K562 (cell line): Measurements from ENCODE around the gene TRIO.

Experiments used
- CREM ChIP-seq: IDR thresholded peaks from 2 replicates; pipeline ENCODE4 v1.6.1; 2014; ENCODE audit warnings: antibody characterized with exemption, low read depth
- MEF2A ChIP-seq: IDR thresholded peaks from 2 replicates; pipeline ENCODE4 v1.6.1; 2011; ENCODE audit warnings: low read depth, mild to moderate bottlenecking, low read length, moderate library complexity; ENCODE audit not compliant: control insufficient read depth
- RFX5 ChIP-seq: IDR thresholded peaks from 2 replicates; pipeline ENCODE4 v1.6.1; 2011; ENCODE audit warnings: low read depth, mild to moderate bottlenecking, improper control_type of control experiment, low read length
- RNF2 ChIP-seq: sonication (generic); IDR thresholded peaks from 2 replicates; pipeline ENCODE4 v1.6.1; 2016
- TAF9B ChIP-seq: fragments of 450-650 bp; IDR thresholded peaks from 2 replicates; pipeline ENCODE4 v1.6.1; 2018; ENCODE audit warnings: mild to moderate bottlenecking; ENCODE audit not compliant: partially characterized antibody
- TCF7 ChIP-seq: sonication (generic); IDR thresholded peaks from 2 replicates; pipeline ENCODE4 v1.6.1; 2016; ENCODE audit warnings: antibody characterized with exemption, borderline replicate concordance
- ZNF121 ChIP-seq: sonication (generic); formaldehyde crosslinking; conservative IDR thresholded peaks from 2 replicates; pipeline ENCODE4 v1.8.0; 2022; ENCODE audit warnings: missing genetic modification reagents
- ZNF3 ChIP-seq: fragments of 250-450 bp; sonication (Bioruptor Pico); IDR thresholded peaks from 2 replicates; pipeline ENCODE4 v1.5.0; 2021; ENCODE audit warnings: mild to moderate bottlenecking, moderate library complexity
- TF ChIP-seq, protein P1 (sequence below): sonication (generic); formaldehyde crosslinking; IDR thresholded peaks from 2 replicates; pipeline ENCODE4 v1.8.1; 2023; ENCODE audit warnings: mild to moderate bottlenecking, missing genetic modification reagents, moderate library complexity
- TF ChIP-seq, protein P2 (sequence below), 3 experiments: IDR thresholded peaks in 2 of 3; conservative IDR thresholded peaks in 1 of 3; 2 replicates each; pipeline ENCODE4 v1.5.1; 2011 to 2012; ENCODE audit warnings: low read length in 3 of 3, mild to moderate bottlenecking in 3 of 3, control low read depth in 2 of 3, improper control_type of control experiment in 1 of 3, inconsistent platforms in 1 of 3, low read depth in 1 of 3, mixed read lengths in 1 of 3, moderate library complexity in 1 of 3; ENCODE audit not compliant: insufficient read depth in 2 of 3
- TF ChIP-seq, protein P3 (sequence below): sonication (generic); formaldehyde crosslinking; IDR thresholded peaks from 2 replicates; pipeline ENCODE4 v1.5.0; 2020; ENCODE audit warnings: missing genetic modification reagents
- TF ChIP-seq, protein P4 (sequence below): sonication (generic); formaldehyde crosslinking; IDR thresholded peaks from 2 replicates; pipeline ENCODE4 v1.8.1; 2023; ENCODE audit warnings: mild to moderate bottlenecking, missing genetic modification reagents

DNA sequence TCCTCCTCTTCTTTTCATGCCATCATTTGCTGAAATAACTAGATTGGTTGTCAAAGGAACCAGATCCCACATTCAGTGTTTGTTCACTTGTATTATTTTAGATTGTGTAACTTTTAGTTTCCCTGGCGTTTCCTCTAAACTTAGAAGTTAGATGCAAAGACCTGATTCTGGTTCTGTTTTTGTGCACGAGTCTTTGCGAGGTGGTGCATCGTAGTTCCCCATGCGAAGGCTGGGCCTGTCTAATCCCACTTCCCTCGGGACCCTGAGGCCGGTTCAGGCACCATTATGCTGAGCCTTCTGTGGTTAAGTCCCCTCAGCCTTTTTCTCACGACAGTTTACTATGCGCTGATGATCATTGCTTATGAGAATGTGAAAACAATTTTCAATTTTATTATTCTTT, 219.3 kb downstream of the TRIO start:
- TF ChIP-seq ZNF3 (CRISPR knock-in tag) (no peak), CREM (no peak), TCF7 (no peak), RNF2 (no peak), TAF9B (no peak), ZNF121 (CRISPR knock-in tag) (no peak), MEF2A (no peak), RFX5 (no peak)
- TF ChIP-seq, protein P1, sequence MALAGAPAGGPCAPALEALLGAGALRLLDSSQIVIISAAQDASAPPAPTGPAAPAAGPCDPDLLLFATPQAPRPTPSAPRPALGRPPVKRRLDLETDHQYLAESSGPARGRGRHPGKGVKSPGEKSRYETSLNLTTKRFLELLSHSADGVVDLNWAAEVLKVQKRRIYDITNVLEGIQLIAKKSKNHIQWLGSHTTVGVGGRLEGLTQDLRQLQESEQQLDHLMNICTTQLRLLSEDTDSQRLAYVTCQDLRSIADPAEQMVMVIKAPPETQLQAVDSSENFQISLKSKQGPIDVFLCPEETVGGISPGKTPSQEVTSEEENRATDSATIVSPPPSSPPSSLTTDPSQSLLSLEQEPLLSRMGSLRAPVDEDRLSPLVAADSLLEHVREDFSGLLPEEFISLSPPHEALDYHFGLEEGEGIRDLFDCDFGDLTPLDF (CRISPR knock-in tag) = no peak
- TF ChIP-seq, protein P2, sequence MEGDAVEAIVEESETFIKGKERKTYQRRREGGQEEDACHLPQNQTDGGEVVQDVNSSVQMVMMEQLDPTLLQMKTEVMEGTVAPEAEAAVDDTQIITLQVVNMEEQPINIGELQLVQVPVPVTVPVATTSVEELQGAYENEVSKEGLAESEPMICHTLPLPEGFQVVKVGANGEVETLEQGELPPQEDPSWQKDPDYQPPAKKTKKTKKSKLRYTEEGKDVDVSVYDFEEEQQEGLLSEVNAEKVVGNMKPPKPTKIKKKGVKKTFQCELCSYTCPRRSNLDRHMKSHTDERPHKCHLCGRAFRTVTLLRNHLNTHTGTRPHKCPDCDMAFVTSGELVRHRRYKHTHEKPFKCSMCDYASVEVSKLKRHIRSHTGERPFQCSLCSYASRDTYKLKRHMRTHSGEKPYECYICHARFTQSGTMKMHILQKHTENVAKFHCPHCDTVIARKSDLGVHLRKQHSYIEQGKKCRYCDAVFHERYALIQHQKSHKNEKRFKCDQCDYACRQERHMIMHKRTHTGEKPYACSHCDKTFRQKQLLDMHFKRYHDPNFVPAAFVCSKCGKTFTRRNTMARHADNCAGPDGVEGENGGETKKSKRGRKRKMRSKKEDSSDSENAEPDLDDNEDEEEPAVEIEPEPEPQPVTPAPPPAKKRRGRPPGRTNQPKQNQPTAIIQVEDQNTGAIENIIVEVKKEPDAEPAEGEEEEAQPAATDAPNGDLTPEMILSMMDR (IDR thresholded peaks at IDR 0.05 in 2 of 3, conservative IDR thresholded peaks at IDR 0.05 in 1 of 3; ENCODE audit: insufficient read depth in 2 of 3, low read depth in 1 of 3, low read length in 3 of 3) = no peak
- TF ChIP-seq, protein P3, sequence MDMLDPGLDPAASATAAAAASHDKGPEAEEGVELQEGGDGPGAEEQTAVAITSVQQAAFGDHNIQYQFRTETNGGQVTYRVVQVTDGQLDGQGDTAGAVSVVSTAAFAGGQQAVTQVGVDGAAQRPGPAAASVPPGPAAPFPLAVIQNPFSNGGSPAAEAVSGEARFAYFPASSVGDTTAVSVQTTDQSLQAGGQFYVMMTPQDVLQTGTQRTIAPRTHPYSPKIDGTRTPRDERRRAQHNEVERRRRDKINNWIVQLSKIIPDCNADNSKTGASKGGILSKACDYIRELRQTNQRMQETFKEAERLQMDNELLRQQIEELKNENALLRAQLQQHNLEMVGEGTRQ = no peak
- TF ChIP-seq, protein P4, sequence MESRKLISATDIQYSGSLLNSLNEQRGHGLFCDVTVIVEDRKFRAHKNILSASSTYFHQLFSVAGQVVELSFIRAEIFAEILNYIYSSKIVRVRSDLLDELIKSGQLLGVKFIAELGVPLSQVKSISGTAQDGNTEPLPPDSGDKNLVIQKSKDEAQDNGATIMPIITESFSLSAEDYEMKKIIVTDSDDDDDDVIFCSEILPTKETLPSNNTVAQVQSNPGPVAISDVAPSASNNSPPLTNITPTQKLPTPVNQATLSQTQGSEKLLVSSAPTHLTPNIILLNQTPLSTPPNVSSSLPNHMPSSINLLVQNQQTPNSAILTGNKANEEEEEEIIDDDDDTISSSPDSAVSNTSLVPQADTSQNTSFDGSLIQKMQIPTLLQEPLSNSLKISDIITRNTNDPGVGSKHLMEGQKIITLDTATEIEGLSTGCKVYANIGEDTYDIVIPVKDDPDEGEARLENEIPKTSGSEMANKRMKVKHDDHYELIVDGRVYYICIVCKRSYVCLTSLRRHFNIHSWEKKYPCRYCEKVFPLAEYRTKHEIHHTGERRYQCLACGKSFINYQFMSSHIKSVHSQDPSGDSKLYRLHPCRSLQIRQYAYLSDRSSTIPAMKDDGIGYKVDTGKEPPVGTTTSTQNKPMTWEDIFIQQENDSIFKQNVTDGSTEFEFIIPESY = no peak
